ENCODE results near the gene CNTNAP2.
"Not testable (repeated sequence)": the region's sequence is repeated elsewhere in the genome, so short reads cannot be mapped to it uniquely, and the experiment has no call there.

The CNTNAP2 gene

GRCh38 chr7:148464947-148465346 is 2348.3 kb downstream of the CNTNAP2 start:
- H3K27me3 Mint-ChIP-seq (ENCODE audit: low read depth), result no peaks in the 10 kb centered on the region
- no peaks in the 10 kb centered on the region for H3K4me1 Mint-ChIP-seq (ENCODE audit: low read depth)
- H3K9me3 Mint-ChIP-seq, result peaks cover 6% of the 10 kb centered on the region
- no peaks in the 10 kb centered on the region for H3K36me3 Mint-ChIP-seq (ENCODE audit: low read depth)
- H3K27ac Mint-ChIP-seq, result no peak overlapping the region
- H3K4me3 Mint-ChIP-seq, result no peak overlapping the region

GRCh38 chr7:148465441-148465840 is 2348.8 kb downstream of the CNTNAP2 start:
- H3K4me3 Mint-ChIP-seq; H3K36me3 Mint-ChIP-seq (ENCODE audit: low read depth); H3K4me1 Mint-ChIP-seq (ENCODE audit: low read depth); H3K27ac Mint-ChIP-seq; H3K27me3 Mint-ChIP-seq (ENCODE audit: low read depth); H3K9me3 Mint-ChIP-seq: not testable (repeated sequence)

- H3K27me3 Mint-ChIP-seq (ENCODE audit: low read depth), result no peaks in the 10 kb centered on the region
- H3K36me3 Mint-ChIP-seq (ENCODE audit: low read depth), result no peaks in the 10 kb centered on the region
- H3K4me3 Mint-ChIP-seq, result no peak overlapping the region
- H3K27ac Mint-ChIP-seq, result no peak overlapping the region
- peaks cover 6% of the 10 kb centered on the region for H3K9me3 Mint-ChIP-seq
- H3K4me1 Mint-ChIP-seq (ENCODE audit: low read depth), result no peaks in the 10 kb centered on the region
Observed at GRCh38 chr7:148466120-148466519, 2349.5 kb downstream of the CNTNAP2 start.

- Mint-ChIP-seq H3K4me1 (ENCODE audit: low read depth) (no peaks in the 10 kb centered on the region), H3K27ac (no peak overlapping the region), H3K4me3 (no peak overlapping the region), H3K9me3 (no peaks in the 10 kb centered on the region), H3K36me3 (ENCODE audit: low read depth) (no peaks in the 10 kb centered on the region), H3K27me3 (ENCODE audit: low read depth) (no peaks in the 10 kb centered on the region)
Observed at GRCh38 chr7:148468700-148469098, 2352.1 kb downstream of the CNTNAP2 start.

Data from T-helper 1 cell treated with Interleukin-12 subunit alpha and Interleukin-12 subunit beta and Interleukin-4 antibody, amounts not matched to agents 30 μg/mL and 1 μg/mL, for 36 hours (primary cell).